Loucy (cell line): ENCODE measurements around the gene ITM2B.

Experiments used
- H2AFZ ChIP-seq: fragments of 200-600 bp; sonication (generic); 2 replicates; pipeline ENCODE4 v1.6.0; 2016; ENCODE audit warnings: antibody characterized with exemption, mild to moderate bottlenecking, low read length, moderate library complexity
- H3F3A ChIP-seq: fragments of 200-600 bp; 2 replicates; pipeline ENCODE4 v1.6.0; 2016; ENCODE audit warnings: antibody characterized with exemption, low read depth, mild to moderate bottlenecking
- H3K27me3 ChIP-seq: fragments of 200-600 bp; sonication (generic); 2 replicates; pipeline ENCODE4 v1.6.1; 2014; ENCODE audit warnings: low read length, mild to moderate bottlenecking; ENCODE audit not compliant: insufficient read depth, poor library complexity, severe bottlenecking
- H3K36me3 ChIP-seq: fragments of 200-600 bp; sonication (generic); 2 replicates; pipeline ENCODE4 v1.6.1; 2016; ENCODE audit warnings: low read length; ENCODE audit not compliant: insufficient read depth
- H3K4me1 ChIP-seq: fragments of 200-600 bp; sonication (generic); 2 replicates; pipeline ENCODE4 v1.5.1; 2014; ENCODE audit warnings: low read length, mild to moderate bottlenecking; ENCODE audit not compliant: insufficient read depth, poor library complexity, severe bottlenecking
- H3K4me2 ChIP-seq: fragments of 200-600 bp; sonication (generic); 2 replicates; pipeline ENCODE4 v1.6.0; 2014; ENCODE audit warnings: antibody characterized with exemption, low read length, low read depth, mild to moderate bottlenecking; ENCODE audit not compliant: poor library complexity, severe bottlenecking
- H3K4me3 ChIP-seq: fragments of 200-600 bp; sonication (generic); 2 replicates; pipeline ENCODE4 v1.5.1; 2014; ENCODE audit warnings: low read length, mild to moderate bottlenecking, mixed read lengths; ENCODE audit not compliant: poor library complexity, severe bottlenecking
- H3K79me2 ChIP-seq: fragments of 200-600 bp; sonication (generic); 2 replicates; pipeline ENCODE4 v1.6.1; 2014; ENCODE audit warnings: low read length; ENCODE audit not compliant: insufficient read depth
- H3K9ac ChIP-seq: fragments of 200-600 bp; sonication (generic); 2 replicates; pipeline ENCODE4 v1.6.0; 2014; ENCODE audit warnings: mild to moderate bottlenecking, low read depth, low read length, moderate library complexity; ENCODE audit not compliant: poor library complexity, severe bottlenecking
- H3K9me2 ChIP-seq: fragments of 200-600 bp; sonication (generic); replicated peaks from 2 replicates; pipeline ENCODE4 v1.6.1; 2016; ENCODE audit warnings: low read depth, low read length, mixed read lengths
- H3K9me3 ChIP-seq: fragments of 200-600 bp; sonication (generic); 2 replicates; pipeline ENCODE4 v1.6.1; 2014; ENCODE audit warnings: mild to moderate bottlenecking, antibody characterized with exemption, low read length, low read depth; ENCODE audit not compliant: insufficient read depth
- H4K20me1 ChIP-seq: fragments of 200-600 bp; sonication (generic); 2 replicates; pipeline ENCODE4 v1.6.0; 2014; ENCODE audit warnings: antibody characterized with exemption, low read length, mild to moderate bottlenecking; ENCODE audit not compliant: insufficient read depth, poor library complexity, severe bottlenecking
- EZH2phosphoT487 ChIP-seq: fragments of 200-600 bp; IDR thresholded peaks from 2 replicates; pipeline ENCODE4 v1.6.1; 2018; ENCODE audit warnings: antibody characterized with exemption, mild to moderate bottlenecking, moderate library complexity, borderline replicate concordance
- TF ChIP-seq, protein P1 (sequence below): fragments of 200-600 bp; sonication (generic); conservative IDR thresholded peaks from 2 replicates; pipeline ENCODE4 v1.5.1; 2014; ENCODE audit warnings: mild to moderate bottlenecking, antibody characterized with exemption, low read length

The ITM2B gene

DNA sequence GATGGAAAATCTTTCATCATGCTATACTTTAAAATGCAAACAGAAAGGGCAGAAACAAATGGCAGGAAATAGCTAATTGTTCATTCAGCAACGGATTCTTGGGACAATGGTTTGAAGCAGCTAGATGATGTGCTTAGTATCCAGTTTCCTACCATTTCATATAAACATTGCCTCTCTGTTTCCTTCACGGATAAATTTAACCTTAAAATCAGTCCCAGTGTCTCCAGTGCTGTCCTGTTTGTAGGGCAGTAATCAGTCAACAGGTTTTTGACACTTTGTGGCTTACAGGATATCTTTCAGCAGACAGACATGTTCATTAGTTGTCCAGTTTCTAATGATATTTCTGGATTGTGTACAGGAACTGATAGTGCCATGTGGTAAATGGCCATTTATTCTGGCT, 45.8 kb downstream of the ITM2B start:
- no peaks in the 10 kb centered on the region for H3F3A ChIP-seq
- no peaks in the 10 kb centered on the region for H3K27me3 ChIP-seq

DNA sequence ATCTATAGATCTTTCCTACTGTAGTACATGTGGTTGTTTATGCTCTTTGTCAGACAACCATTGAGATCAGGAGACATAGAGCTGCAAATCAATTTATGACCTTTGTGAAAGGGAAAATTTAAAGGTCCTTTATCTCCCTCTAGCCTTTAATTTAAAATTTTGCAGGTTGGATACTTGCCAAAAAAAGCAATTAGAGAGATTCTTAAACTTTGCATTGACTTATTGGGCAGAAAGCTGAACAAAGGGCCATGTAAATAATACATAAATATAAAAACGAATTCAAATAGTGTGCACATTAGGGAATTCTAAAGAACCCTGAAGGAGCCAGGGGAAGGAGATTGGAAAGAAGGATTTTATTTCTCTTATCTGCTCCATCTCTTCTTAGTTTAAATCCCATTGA, 48.5 kb downstream of the ITM2B start:
- no peak overlapping the region for H3K4me2 ChIP-seq
- TF ChIP-seq, protein P1, sequence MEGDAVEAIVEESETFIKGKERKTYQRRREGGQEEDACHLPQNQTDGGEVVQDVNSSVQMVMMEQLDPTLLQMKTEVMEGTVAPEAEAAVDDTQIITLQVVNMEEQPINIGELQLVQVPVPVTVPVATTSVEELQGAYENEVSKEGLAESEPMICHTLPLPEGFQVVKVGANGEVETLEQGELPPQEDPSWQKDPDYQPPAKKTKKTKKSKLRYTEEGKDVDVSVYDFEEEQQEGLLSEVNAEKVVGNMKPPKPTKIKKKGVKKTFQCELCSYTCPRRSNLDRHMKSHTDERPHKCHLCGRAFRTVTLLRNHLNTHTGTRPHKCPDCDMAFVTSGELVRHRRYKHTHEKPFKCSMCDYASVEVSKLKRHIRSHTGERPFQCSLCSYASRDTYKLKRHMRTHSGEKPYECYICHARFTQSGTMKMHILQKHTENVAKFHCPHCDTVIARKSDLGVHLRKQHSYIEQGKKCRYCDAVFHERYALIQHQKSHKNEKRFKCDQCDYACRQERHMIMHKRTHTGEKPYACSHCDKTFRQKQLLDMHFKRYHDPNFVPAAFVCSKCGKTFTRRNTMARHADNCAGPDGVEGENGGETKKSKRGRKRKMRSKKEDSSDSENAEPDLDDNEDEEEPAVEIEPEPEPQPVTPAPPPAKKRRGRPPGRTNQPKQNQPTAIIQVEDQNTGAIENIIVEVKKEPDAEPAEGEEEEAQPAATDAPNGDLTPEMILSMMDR, result no peak
- no peak for TF ChIP-seq EZH2phosphoT487
- no peak overlapping the region for H3K9ac ChIP-seq
- H3K9me2 ChIP-seq, result no peaks in the 10 kb centered on the region
- H2AFZ ChIP-seq, result no peak overlapping the region
- no peaks in the 10 kb centered on the region for H3K9me3 ChIP-seq
- no peaks in the 10 kb centered on the region for H3K27me3 ChIP-seq
- no peaks in the 10 kb centered on the region for H3K79me2 ChIP-seq
- H3K4me3 ChIP-seq, result no peak overlapping the region
- H4K20me1 ChIP-seq, result no peaks in the 10 kb centered on the region
- H3F3A ChIP-seq, result no peaks in the 10 kb centered on the region
- no peaks in the 10 kb centered on the region for H3K4me1 ChIP-seq
- H3K36me3 ChIP-seq, result no peaks in the 10 kb centered on the region

More for the DNA sequence above, 45.8 kb downstream of the ITM2B start:
- H3K9me3 ChIP-seq, result no peaks in the 10 kb centered on the region
- no peak overlapping the region for H2AFZ ChIP-seq
- H3K4me3 ChIP-seq, result no peak overlapping the region
- no peaks in the 10 kb centered on the region for H3K4me1 ChIP-seq
- H3K9ac ChIP-seq, result no peak overlapping the region
- TF ChIP-seq EZH2phosphoT487, result no peak
- TF ChIP-seq, protein P1, result no peak
- no peaks in the 10 kb centered on the region for H3K9me2 ChIP-seq
- no peaks in the 10 kb centered on the region for H4K20me1 ChIP-seq
- no peak overlapping the region for H3K4me2 ChIP-seq
- no peaks in the 10 kb centered on the region for H3K79me2 ChIP-seq
- H3K36me3 ChIP-seq, result no peaks in the 10 kb centered on the region

DNA sequence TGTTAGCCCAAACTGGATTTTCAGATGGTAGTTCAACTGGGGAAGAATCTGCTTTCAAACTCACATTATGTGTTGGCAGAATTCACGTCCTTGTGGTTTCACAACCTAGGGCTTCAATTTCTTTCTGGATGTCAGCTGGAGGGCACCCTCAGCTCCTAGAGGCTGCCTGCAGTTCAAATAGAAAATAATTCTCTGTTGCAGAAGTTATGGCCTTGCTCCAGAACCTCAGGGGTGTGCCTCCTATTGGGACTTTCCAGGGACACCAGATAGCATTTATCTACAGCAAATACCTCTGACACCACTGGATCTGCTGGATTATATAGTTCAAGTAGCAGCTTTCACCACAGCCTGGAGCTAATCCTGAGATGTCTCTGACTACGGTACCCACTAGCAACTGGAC, 58.7 kb downstream of the ITM2B start:
- no peaks in the 10 kb centered on the region for H3K36me3 ChIP-seq
- H3K4me1 ChIP-seq, result peaks cover 8% of the 10 kb centered on the region
- H4K20me1 ChIP-seq, result no peaks in the 10 kb centered on the region
- peaks cover under 1% of the 10 kb centered on the region; the same call in 1 of the 2 replicates for H3F3A ChIP-seq
- no peaks in the 10 kb centered on the region for H3K79me2 ChIP-seq
- no peak overlapping the region for H3K9ac ChIP-seq
- no peak for TF ChIP-seq EZH2phosphoT487
- TF ChIP-seq, protein P1, result no peak
- no peaks in the 10 kb centered on the region for H3K9me3 ChIP-seq
- H3K9me2 ChIP-seq, result no peaks in the 10 kb centered on the region
- no peak overlapping the region for H3K4me3 ChIP-seq
- no peak overlapping the region for H2AFZ ChIP-seq
- H3K27me3 ChIP-seq, result no peaks in the 10 kb centered on the region
- H3K4me2 ChIP-seq, result no peak overlapping the region
